ENCODE measurements around the gene TPRG1L.
A peak's percentile ranks its signal among the peaks of the same experiment; 100 is the strongest.

The TPRG1L gene

DNA sequence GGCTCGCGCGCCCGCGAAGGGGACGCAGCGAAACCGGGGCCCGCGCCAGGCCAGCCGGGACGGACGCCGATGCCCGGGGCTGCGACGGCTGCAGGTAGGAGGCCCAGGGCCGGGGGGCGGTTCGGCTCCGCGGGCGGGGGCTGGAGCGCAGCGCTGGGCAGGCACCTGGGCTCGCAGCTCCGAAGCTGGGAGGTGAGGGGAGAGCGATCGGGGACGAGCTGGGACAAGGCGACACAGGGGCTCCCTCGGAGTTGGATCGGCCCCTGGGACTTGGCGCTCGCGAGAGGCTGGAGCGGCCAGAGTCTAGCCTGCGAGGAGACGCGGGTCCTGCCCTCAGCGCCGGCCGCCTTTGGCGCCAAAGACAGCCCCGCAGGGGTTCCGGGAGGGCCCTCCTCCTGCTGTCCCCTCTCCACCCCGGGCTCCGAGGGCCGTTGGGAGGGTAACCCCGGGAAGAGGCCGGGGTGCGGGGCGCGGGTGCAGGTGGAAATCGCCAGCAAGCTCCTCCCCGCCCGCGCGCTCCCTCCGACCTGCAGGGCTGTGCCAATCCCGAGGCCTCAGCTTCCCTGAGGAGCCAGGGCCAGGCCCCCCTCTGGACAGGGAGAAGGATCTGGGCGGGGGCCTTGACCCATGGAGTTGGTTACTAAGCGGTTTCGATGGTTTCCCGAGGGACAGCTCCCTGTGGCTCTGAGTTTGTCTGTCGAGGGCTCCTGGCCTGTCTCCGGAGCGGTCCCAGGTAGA, 27.9 kb downstream of the TPRG1L start:
- no peaks in the 10 kb centered on the region for H3K36me3 ChIP-seq
- H3K9me3 ChIP-seq = no peaks in the 10 kb centered on the region
- DNase-seq = peak; percentile 29
- H3K4me3 ChIP-seq (ENCODE audit: low read depth, low read length) = peak overlapping the region; percentile 51
- H3K27me3 ChIP-seq = 0 out of 2 replicates have a peak, but pooled peaks cover 3% of the 10 kb centered on the region
- H3K4me1 ChIP-seq = 0 out of 2 replicates have a peak, but pooled peaks cover under 1% of the 10 kb centered on the region
- TF ChIP-seq, protein P1, sequence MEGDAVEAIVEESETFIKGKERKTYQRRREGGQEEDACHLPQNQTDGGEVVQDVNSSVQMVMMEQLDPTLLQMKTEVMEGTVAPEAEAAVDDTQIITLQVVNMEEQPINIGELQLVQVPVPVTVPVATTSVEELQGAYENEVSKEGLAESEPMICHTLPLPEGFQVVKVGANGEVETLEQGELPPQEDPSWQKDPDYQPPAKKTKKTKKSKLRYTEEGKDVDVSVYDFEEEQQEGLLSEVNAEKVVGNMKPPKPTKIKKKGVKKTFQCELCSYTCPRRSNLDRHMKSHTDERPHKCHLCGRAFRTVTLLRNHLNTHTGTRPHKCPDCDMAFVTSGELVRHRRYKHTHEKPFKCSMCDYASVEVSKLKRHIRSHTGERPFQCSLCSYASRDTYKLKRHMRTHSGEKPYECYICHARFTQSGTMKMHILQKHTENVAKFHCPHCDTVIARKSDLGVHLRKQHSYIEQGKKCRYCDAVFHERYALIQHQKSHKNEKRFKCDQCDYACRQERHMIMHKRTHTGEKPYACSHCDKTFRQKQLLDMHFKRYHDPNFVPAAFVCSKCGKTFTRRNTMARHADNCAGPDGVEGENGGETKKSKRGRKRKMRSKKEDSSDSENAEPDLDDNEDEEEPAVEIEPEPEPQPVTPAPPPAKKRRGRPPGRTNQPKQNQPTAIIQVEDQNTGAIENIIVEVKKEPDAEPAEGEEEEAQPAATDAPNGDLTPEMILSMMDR (IDR thresholded peaks at IDR 0.05; ENCODE audit: low read depth, low read length) = no peak

DNA sequence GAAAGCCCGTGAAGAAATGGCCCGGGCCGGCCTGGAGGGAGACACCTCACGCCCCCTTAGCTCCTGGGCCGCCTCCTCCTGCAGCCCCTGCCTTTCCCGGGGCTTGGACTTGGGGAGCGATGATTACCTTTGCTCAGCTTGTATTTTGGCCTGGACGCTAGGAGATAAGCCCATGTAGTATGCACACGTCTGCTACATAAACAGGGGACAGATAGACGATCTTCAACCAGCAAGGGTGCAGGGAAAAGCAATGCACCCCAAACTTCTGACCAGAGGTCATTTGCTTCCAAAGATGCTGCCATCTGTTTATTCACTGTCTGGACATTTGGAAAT, 28.4 kb downstream of the TPRG1L start:
- TF ChIP-seq, protein P1 (IDR thresholded peaks at IDR 0.05; ENCODE audit: low read depth, low read length) = no peak
- Histone ChIP-seq H3K4me3 (ENCODE audit: low read depth, low read length) (peak overlapping the region; percentile 51), H3K9me3 (no peaks in the 10 kb centered on the region), H3K4me1 (peaks cover 3% of the 10 kb centered on the region; the same call in 1 of the 2 replicates), H3K27me3 (0 out of 2 replicates have a peak, but pooled peaks cover 3% of the 10 kb centered on the region), H3K36me3 (no peaks in the 10 kb centered on the region)
- DNase-seq = no peak

DNA sequence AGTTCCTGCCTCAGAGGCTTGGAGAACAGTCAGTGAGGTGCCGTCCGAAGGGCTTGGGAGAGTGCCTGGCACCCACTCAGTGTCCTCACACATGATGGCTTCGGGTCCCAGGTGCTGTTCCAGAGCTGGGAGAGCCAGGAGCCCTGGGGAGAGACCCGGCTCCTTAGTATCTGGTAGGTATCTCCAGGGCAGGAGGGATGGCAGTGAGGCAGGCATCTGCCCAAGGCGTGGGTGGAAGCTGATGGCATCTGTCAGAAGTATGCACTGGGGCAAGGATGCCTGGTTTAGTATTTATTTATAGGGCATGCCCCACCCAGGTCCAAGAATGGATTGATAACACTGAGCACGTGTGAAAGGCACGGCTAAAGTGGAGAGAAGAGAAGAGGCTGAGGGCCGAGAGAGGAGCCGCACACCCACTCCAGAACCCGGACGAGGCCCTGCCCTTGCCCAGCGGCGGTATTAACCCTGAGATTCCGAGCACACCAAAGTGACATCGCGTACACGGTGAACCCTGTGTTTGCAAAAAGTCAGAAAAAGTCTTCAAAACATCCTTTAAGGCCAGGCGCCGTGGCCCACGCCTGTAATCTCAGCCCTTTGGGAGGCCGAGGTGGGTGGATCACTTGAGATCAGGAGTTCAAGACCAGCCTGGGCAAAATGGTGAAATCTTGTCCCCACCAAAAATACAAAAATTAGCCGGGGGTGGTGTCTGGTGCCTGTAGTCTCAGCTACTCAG, 29.9 kb downstream of the TPRG1L start:
- Histone ChIP-seq H3K9me3 (no peaks in the 10 kb centered on the region), H3K36me3 (no peaks in the 10 kb centered on the region), H3K27me3 (0 out of 2 replicates have a peak, but pooled peaks cover 3% of the 10 kb centered on the region), H3K4me3 (ENCODE audit: low read depth, low read length) (no peak overlapping the region), H3K4me1 (peaks cover 3% of the 10 kb centered on the region; the same call in 1 of the 2 replicates)
- no peak for DNase-seq
- TF ChIP-seq, protein P1 (IDR thresholded peaks at IDR 0.05; ENCODE audit: low read depth, low read length) = no peak

DNA sequence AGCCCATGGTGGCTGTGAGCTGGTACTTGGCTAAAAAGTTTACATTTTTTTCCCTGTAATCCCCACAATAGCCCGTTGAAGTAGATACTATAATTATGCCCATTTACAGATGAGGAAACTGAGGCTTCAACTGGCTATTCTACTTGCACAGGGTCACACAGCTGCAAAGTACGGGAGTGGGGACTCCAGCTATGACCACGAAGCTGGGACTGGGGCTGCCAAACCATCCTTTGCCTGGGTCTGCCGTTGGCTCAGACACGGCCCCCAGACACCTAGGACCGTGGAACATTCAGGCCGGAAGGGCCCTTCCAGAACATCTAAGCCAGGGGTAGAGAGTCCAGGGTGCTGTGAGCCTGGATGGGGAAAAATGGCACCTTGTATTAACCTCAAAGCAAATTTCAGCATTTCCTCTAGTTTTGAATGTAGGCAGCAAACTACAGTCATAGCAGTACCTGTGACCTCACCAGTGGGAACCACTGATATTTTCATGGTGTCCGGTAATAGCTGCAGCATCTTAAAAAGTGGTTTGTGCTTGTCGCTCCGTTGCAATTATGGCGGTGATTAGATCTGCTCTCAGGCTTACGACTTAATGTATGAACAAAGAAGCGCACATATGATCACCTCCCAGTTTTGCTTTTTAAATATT, 31.8 kb downstream of the TPRG1L start:
- H3K4me3 ChIP-seq (ENCODE audit: low read depth, low read length) = no peak overlapping the region
- no peaks in the 10 kb centered on the region for H3K36me3 ChIP-seq
- TF ChIP-seq, protein P1 (IDR thresholded peaks at IDR 0.05; ENCODE audit: low read depth, low read length) = no peak
- peaks cover 3% of the 10 kb centered on the region; the same call in 1 of the 2 replicates for H3K4me1 ChIP-seq
- no peaks in the 10 kb centered on the region for H3K9me3 ChIP-seq
- no peak for DNase-seq
- 0 out of 2 replicates have a peak, but pooled peaks cover under 1% of the 10 kb centered on the region for H3K27me3 ChIP-seq

DNA sequence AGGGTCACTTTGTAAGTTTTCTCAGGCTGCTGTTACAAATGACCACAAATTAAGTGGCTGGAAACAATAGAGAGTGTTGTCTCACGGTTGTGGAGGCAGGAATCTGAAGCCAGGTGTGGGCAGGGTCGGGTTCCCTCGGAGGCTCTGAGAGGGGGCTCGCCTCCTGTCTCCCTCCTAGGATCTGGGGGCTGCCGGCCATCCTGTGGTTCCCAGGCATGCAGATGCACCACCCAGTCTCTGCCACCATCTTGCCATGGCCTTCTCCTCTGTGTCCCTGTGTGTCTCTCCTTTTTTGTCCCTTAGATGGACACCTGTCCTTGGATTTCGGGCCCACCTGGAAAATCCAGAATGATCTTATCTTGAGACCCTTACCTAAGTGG, 32.3 kb downstream of the TPRG1L start:
- peaks cover 3% of the 10 kb centered on the region; the same call in 1 of the 2 replicates for H3K4me1 ChIP-seq
- H3K9me3 ChIP-seq = no peaks in the 10 kb centered on the region
- H3K4me3 ChIP-seq (ENCODE audit: low read depth, low read length) = no peak overlapping the region
- DNase-seq = no peak
- TF ChIP-seq, protein P1 (IDR thresholded peaks at IDR 0.05; ENCODE audit: low read depth, low read length) = no peak
- no peaks in the 10 kb centered on the region for H3K27me3 ChIP-seq
- no peaks in the 10 kb centered on the region for H3K36me3 ChIP-seq
